Activated CD4-positive, alpha-beta T cell treated with anti-CD3 and anti-CD28 coated beads for 24 hours (primary cell): ENCODE results near the gene SLC4A4.

Experiments used
- DNase-seq, 2 donors: peaks; one replicate each; pipeline ENCODE4 v3.0.0-alpha.2; 2020; ENCODE audit warnings: low read depth in 2 of 2

The SLC4A4 gene

GRCh38 chr4:71338846-71339593 is at the start of gene SLC4A4:
Gene SLC4A4 (plus strand): TSS chr4:71339020.
- no peak for DNase-seq

GRCh38 chr4:71290074-71290473 is 48.7 kb upstream of the SLC4A4 start:
- no peak for DNase-seq

- no peak for DNase-seq
These were observed 48.3 kb upstream of the SLC4A4 start for GRCh38 chr4:71290476-71290875.

- no peak for DNase-seq
These were observed 46.6 kb upstream of the SLC4A4 start for GRCh38 chr4:71292228-71292627.

GRCh38 chr4:71293705-71294104 is 45.1 kb upstream of the SLC4A4 start:
- DNase-seq, result no peak

- DNase-seq, result no peak
These were observed 44.5 kb upstream of the SLC4A4 start for GRCh38 chr4:71294301-71294700.

GRCh38 chr4:71296945-71297344 is 41.9 kb upstream of the SLC4A4 start:
- DNase-seq, result no peak

- DNase-seq, result no peak
These were observed 38.5 kb upstream of the SLC4A4 start for GRCh38 chr4:71300362-71300761.

- no peak for DNase-seq
These were observed 37.9 kb upstream of the SLC4A4 start for GRCh38 chr4:71300964-71301363.

GRCh38 chr4:71303287-71303686 is 35.5 kb upstream of the SLC4A4 start:
- no peak for DNase-seq

- no peak for DNase-seq
These were observed 35.0 kb upstream of the SLC4A4 start for GRCh38 chr4:71303850-71304249.

- no peak for DNase-seq
These were observed 34.5 kb upstream of the SLC4A4 start for GRCh38 chr4:71304289-71304850.

GRCh38 chr4:71307729-71308128 is 31.1 kb upstream of the SLC4A4 start:
- DNase-seq, result no peak

GRCh38 chr4:71322425-71322824 is 16.4 kb upstream of the SLC4A4 start:
- DNase-seq, result no peak

GRCh38 chr4:71333368-71333767 is 5.5 kb upstream of the SLC4A4 start:
- DNase-seq, result no peak

GRCh38 chr4:71333960-71334359 is 4.9 kb upstream of the SLC4A4 start:
- no peak for DNase-seq

- DNase-seq, result no peak
These were observed 4.3 kb upstream of the SLC4A4 start for GRCh38 chr4:71334465-71334882.

- DNase-seq, result no peak
These were observed 5.0 kb downstream of the SLC4A4 start for GRCh38 chr4:71343670-71344466.

- no peak for DNase-seq
These were observed 7.9 kb downstream of the SLC4A4 start for GRCh38 chr4:71346710-71347109.

- DNase-seq, result no peak
These were observed 9.8 kb downstream of the SLC4A4 start for GRCh38 chr4:71348586-71348985.

GRCh38 chr4:71355045-71355444 is 16.2 kb downstream of the SLC4A4 start:
- DNase-seq, result no peak

GRCh38 chr4:71355971-71356370 is 17.2 kb downstream of the SLC4A4 start:
- no peak for DNase-seq
